ENCODE results near the gene CLEC4E. TPM values are rescaled to one million over a fixed set of nuclear protein-coding genes. Genes with fewer than 3 reads are reported as not detected.

The CLEC4E gene
- total RNA-seq, 1 donor from 2014 or later = 2.6 TPM

Other genes with a start within 250 kb of the CLEC4E start
- gene CLEC6A, start 84.9 kb downstream of the CLEC4E start, total RNA-seq = not detected
- 0.67 TPM for gene CLEC4D, start 27.4 kb downstream of the CLEC4E start, total RNA-seq
- 0.40 TPM for gene AICDA, start 72.0 kb upstream of the CLEC4E start, total RNA-seq
- 387 TPM for gene MFAP5, start 121.9 kb upstream of the CLEC4E start, total RNA-seq
- gene RIMKLB, start 157.1 kb upstream of the CLEC4E start, total RNA-seq = 79.8 TPM

Measured in sciatic nerve (tissue), 1 donor.